HCT116 (cell line): ENCODE results near the gene PLK5. TPM values are rescaled to one million over a fixed set of nuclear protein-coding genes. Genes with fewer than 3 reads are reported as not detected.

Experiments
- ATAC-seq: fragments of 200-7000 bp; cut with Tn5 transposase; 2 replicates; pipeline ENCODE4 v1.9.1; 2020; ENCODE audit warnings: mild to moderate bottlenecking, moderate library complexity
- BruUV-seq: library from RNA; stranded (reverse); fragments of 400-500 nt; replicated peaks from 2 replicates; lab custom pipeline; 2021; lab: Mats Ljungman, UMichigan
- CTCF ChIA-PET: fragments of 300-600 bp; sonication (Branson Sonifier 250); formaldehyde crosslinking; loops from one replicate; lab custom pipeline; 2021; ENCODE audit warnings: antibody characterized with exemption; lab: Charles Lee
- POLR2A ChIA-PET: fragments of 300-600, 350-600 bp; sonication (Branson Sonifier 250); formaldehyde crosslinking; loops from one replicate; lab custom pipeline; 2021; ENCODE audit warnings: antibody characterized with exemption; lab: Charles Lee
- RAD21 ChIA-PET, 2 experiments: fragments of 300-600 bp; sonication (Branson Sonifier 250); formaldehyde crosslinking; loops; one replicate each; lab custom pipeline; 2023; ENCODE audit warnings: low total read pairs in 2 of 2; ENCODE audit not compliant: uncharacterized antibody in 2 of 2, unreplicated experiment in 2 of 2, low non-redundant PET in 1 of 2; lab: Charles Lee
- DNase-seq: peaks from one replicate; pipeline ENCODE4 v3.0.0-alpha.2; 2010; ENCODE audit warnings: low read depth, low spot score
- H2AFZ ChIP-seq: fragments of 200-600 bp; shearing (Covaris generic), sonication (generic); 2 replicates; pipeline ENCODE4 v1.6.1; 2017; ENCODE audit warnings: low read depth, mixed run types, mixed read lengths, antibody characterized with exemption, low read length; ENCODE audit not compliant: poor library complexity, severe bottlenecking
- H3K27ac ChIP-seq: 2 replicates; pipeline ENCODE4 v1.5.1; 2012; ENCODE audit warnings: low read depth, low read length
- H3K27me3 ChIP-seq: fragments of 200-600 bp; sonication (generic); 2 replicates; pipeline ENCODE4 v1.6.1; 2016; ENCODE audit warnings: mixed run types, low read length, mixed read lengths; ENCODE audit not compliant: insufficient read depth
- H3K36me3 ChIP-seq, 2 experiments: fragments of 200-500 bp in 1 of 2; fragments of 200-600 bp in 1 of 2; sonication (Bioruptor generic) in 1 of 2; sonication (generic) in 1 of 2; 2 replicates each; pipeline versions ENCODE4 v1.5.1 to v1.6.1; 2014 to 2016; ENCODE audit warnings: low read length in 2 of 2, inconsistent platforms in 1 of 2, mixed read lengths in 1 of 2, mixed run types in 1 of 2; ENCODE audit not compliant: insufficient read depth in 2 of 2, control insufficient read depth in 1 of 2
- H3K4me1 ChIP-seq, 2 experiments: fragments of 200-600 bp in 1 of 2; sonication (generic) in 1 of 2; 2 replicates each; pipeline versions ENCODE4 v1.5.1 to v1.6.1; 2012 to 2017; ENCODE audit warnings: low read length in 2 of 2, inconsistent platforms in 1 of 2, mild to moderate bottlenecking in 1 of 2, mixed read lengths in 1 of 2, mixed run types in 1 of 2, moderate library complexity in 1 of 2; ENCODE audit not compliant: insufficient read depth in 2 of 2, control insufficient read depth in 1 of 2
- H3K4me2 ChIP-seq: fragments of 200-600 bp; sonication (generic); 2 replicates; pipeline ENCODE4 v1.6.1; 2017; ENCODE audit warnings: mixed run types, low read length, mixed read lengths
- H3K4me3 ChIP-seq, 2 experiments: fragments of 200-600 bp in 1 of 2; sonication (generic) in 1 of 2; replicated peaks in 1 of 2; 2 replicates each; pipeline ENCODE4 v1.5.1; 2011 to 2016; ENCODE audit warnings: low read length in 2 of 2, control low read depth in 1 of 2, low read depth in 1 of 2, mild to moderate bottlenecking in 1 of 2, mixed read lengths in 1 of 2, mixed run types in 1 of 2
- H3K79me2 ChIP-seq: fragments of 200-600 bp; sonication (generic); 2 replicates; pipeline ENCODE4 v1.6.1; 2017; ENCODE audit warnings: mild to moderate bottlenecking, mixed run types, low read length, moderate library complexity, mixed read lengths; ENCODE audit not compliant: insufficient read depth
- H3K9ac ChIP-seq: fragments of 200-600 bp; sonication (generic); 2 replicates; pipeline ENCODE4 v1.6.1; 2016; ENCODE audit warnings: low read length, mixed read lengths
- H3K9me2 ChIP-seq: fragments of 200-600 bp; sonication (generic), shearing (Covaris generic); 2 replicates; pipeline ENCODE4 v1.6.1; 2017; ENCODE audit warnings: mixed run types, mild to moderate bottlenecking, moderate library complexity; ENCODE audit not compliant: insufficient read depth
- H3K9me3 ChIP-seq, 2 experiments: fragments of 200-500 bp in 1 of 2; fragments of 200-600 bp in 1 of 2; sonication (Bioruptor generic) in 1 of 2; sonication (generic) in 1 of 2; 2 replicates each; pipeline ENCODE4 v1.6.1; 2014 to 2017; ENCODE audit warnings: low read length in 2 of 2, mixed read lengths in 2 of 2, inconsistent platforms in 1 of 2, low read depth in 1 of 2, mild to moderate bottlenecking in 1 of 2, mixed run types in 1 of 2, moderate library complexity in 1 of 2; ENCODE audit not compliant: control insufficient read depth in 1 of 2, insufficient read depth in 1 of 2
- H4K20me1 ChIP-seq: fragments of 200-600 bp; sonication (generic), shearing (Covaris generic); 2 replicates; pipeline ENCODE4 v1.6.1; 2017; ENCODE audit warnings: mixed run types, mild to moderate bottlenecking, moderate library complexity; ENCODE audit not compliant: insufficient read depth
- ATF3 ChIP-seq: IDR thresholded peaks from 2 replicates; pipeline ENCODE4 v1.6.1; 2012
- CBX3 ChIP-seq: IDR thresholded peaks from 2 replicates; pipeline ENCODE4 v1.6.1; 2012; ENCODE audit warnings: low read depth
- ELF1 ChIP-seq: IDR thresholded peaks from 2 replicates; pipeline ENCODE4 v1.6.1; 2012; ENCODE audit warnings: low read depth, borderline replicate concordance
- EZH2phosphoT487 ChIP-seq: fragments of 200-600 bp; IDR thresholded peaks from 2 replicates; pipeline ENCODE4 v1.6.1; 2018; ENCODE audit warnings: antibody characterized with exemption, borderline replicate concordance
- FOSL1 ChIP-seq: IDR thresholded peaks from 2 replicates; pipeline ENCODE4 v1.6.1; 2012; ENCODE audit warnings: low read depth
- JUND ChIP-seq: IDR thresholded peaks from 2 replicates; pipeline ENCODE4 v1.6.1; 2012
- MAX ChIP-seq: IDR thresholded peaks from 2 replicates; pipeline ENCODE4 v1.6.1; 2012
- POLR2A ChIP-seq: IDR thresholded peaks from 2 replicates; pipeline ENCODE4 v1.7.0; 2011; ENCODE audit warnings: borderline replicate concordance; ENCODE audit not compliant: insufficient read depth, insufficient read length; ENCODE audit errors: extremely low read depth
- POLR2AphosphoS5 ChIP-seq: IDR thresholded peaks from 2 replicates; pipeline ENCODE4 v1.6.1; 2011; ENCODE audit warnings: mild to moderate bottlenecking, low read depth, low read length, moderate library complexity
- RAD21 ChIP-seq: IDR thresholded peaks from 2 replicates; pipeline ENCODE4 v1.6.1; 2012; ENCODE audit warnings: low read depth, mild to moderate bottlenecking
- SP1 ChIP-seq: IDR thresholded peaks from 2 replicates; pipeline ENCODE4 v1.6.1; 2012; ENCODE audit warnings: low read depth
- SRF ChIP-seq: IDR thresholded peaks from 2 replicates; pipeline ENCODE4 v1.6.1; 2012; ENCODE audit warnings: low read depth
- TCF7L2 ChIP-seq: IDR thresholded peaks from 2 replicates; pipeline ENCODE4 v1.7.0; 2011; ENCODE audit warnings: borderline replicate concordance, inconsistent platforms; ENCODE audit not compliant: insufficient read depth, insufficient read length; ENCODE audit errors: extremely low read depth
- ZBTB33 ChIP-seq: IDR thresholded peaks from 2 replicates; pipeline ENCODE4 v1.6.1; 2011; ENCODE audit warnings: mild to moderate bottlenecking, low read length, moderate library complexity; ENCODE audit not compliant: insufficient replicate concordance; ENCODE audit errors: extremely low read depth
- ZNF274 ChIP-seq: fragments of 200-500 bp; sonication (Bioruptor generic); IDR thresholded peaks from 2 replicates; pipeline ENCODE4 v1.6.1; 2014; ENCODE audit warnings: mild to moderate bottlenecking, low read depth, low read length, inconsistent platforms
- intact Hi-C: fragments of 100-400 bp; cut with micrococcal nuclease; formaldehyde crosslinking; loops from 2 replicates; pipeline ENCODE4 v1.10.0; 2022
- total RNA-seq: library from RNA; stranded (reverse); gene quantifications from one replicate; pipeline ENCODE4 v1.2.1, GENCODE V29; 2021; ENCODE audit not compliant: unreplicated experiment

PLK5 gene
- total RNA-seq, 1 experiment from 2014 or later = not detected

- Histone ChIP-seq H3K27ac (peak overlapping the region; percentile 96; the same call in 1 of the 2 replicates), H2AFZ (no peak overlapping the region), H3K4me2 (peak overlapping the region; percentile 92), H3K36me3 (no peaks in the 10 kb centered on the region), H3K79me2 (peaks cover 8% of the 10 kb centered on the region; the same call in 1 of the 2 replicates), H3K9me2 (no peaks in the 10 kb centered on the region), H3K27me3 (no peaks in the 10 kb centered on the region), H4K20me1 (no peaks in the 10 kb centered on the region), H3K9ac (peak overlapping the region; percentile 74), H3K4me1 (peaks cover 31 to 63% of the 10 kb centered on the region in 2 experiments), H3K9me3 (no peaks in the 10 kb centered on the region), H3K4me3 (peak overlapping the region; percentile 36 to 56)
- ChIA-PET CTCF (no interaction called here), POLR2A (no interaction called here), RAD21 (no interaction called here)
- TF ChIP-seq EZH2phosphoT487 (no peak), FOSL1 (no peak), ZBTB33 (no peak), POLR2A (no peak), ZNF274 (no peak), JUND (no peak), CBX3 (no peak), MAX (no peak), ATF3 (no peak), POLR2AphosphoS5 (no peak), TCF7L2 (no peak), SP1 (no peak), ELF1 (no peak), SRF (no peak), RAD21 (no peak)
- ATAC-seq (no peak), DNase-seq (no peak)
- no TSS peak for BruUV-seq
- intact Hi-C loops = no loop called here
Observed at GRCh38 chr19:1507192-1507660, 16.7 kb upstream of the PLK5 start.
